PFSK-1 (cell line): Measurements from ENCODE around the gene HSPA12A.

Experiments
- POLR2AphosphoS5 ChIP-seq: IDR thresholded peaks from 2 replicates; pipeline ENCODE4 v1.6.1; 2012; ENCODE audit warnings: low read depth, mild to moderate bottlenecking, control low read depth, low read length, moderate library complexity
- REST ChIP-seq, 2 experiments: IDR thresholded peaks; 2 replicates each; pipeline versions ENCODE4 v1.6.1 to v1.8.0; 2011 to 2012; ENCODE audit warnings: low read depth in 2 of 2, low read length in 2 of 2, control low read depth in 1 of 2, inconsistent platforms in 1 of 2, mild to moderate bottlenecking in 1 of 2, moderate library complexity in 1 of 2; ENCODE audit not compliant: insufficient read depth in 1 of 2
- TAF1 ChIP-seq: IDR thresholded peaks from 2 replicates; pipeline ENCODE4 v1.6.1; 2012; ENCODE audit warnings: low read length, control low read depth, borderline replicate concordance; ENCODE audit not compliant: insufficient read depth

DNA sequence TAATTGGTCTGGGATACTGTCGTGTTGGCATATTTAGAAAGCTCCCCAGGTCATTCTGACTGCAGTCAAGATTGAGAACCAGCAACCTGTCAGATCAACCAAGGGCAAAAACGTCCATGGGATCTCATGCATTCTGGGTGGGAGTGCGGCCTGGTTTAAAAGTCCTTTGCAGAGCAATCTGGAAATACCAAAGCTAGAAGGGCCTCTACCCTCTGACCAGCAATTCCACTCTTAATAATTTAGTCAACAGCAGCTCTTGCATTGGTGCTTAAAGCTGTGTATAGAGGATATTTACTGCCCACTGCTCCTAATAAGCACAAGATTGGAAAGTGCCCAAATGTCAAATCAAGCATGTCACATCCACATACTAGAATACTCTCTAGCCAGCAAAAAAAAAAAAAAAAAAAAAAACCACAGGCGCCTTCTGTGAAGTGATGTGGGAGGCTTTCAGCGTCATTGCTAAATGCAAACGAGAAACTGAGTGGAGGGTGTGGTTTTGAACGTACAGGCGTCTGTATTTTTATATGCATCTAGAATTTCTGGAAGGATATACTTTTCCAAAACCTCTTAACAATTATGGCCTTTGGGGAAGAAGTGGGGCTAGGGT is 44.8 kb upstream of the HSPA12A start:
- TF ChIP-seq REST (IDR thresholded peaks at IDR 0.05; ENCODE audit: insufficient read depth in 1 of 2, low read depth in 2 of 2, low read length in 2 of 2) (no peak), POLR2AphosphoS5 (no peak), TAF1 (no peak)
